OCI-LY1 (cell line): ENCODE results near the gene RALB.

Source experiments
- CTCF ChIP-seq: fragments of 200-600 bp; sonication (generic), shearing (Covaris generic); IDR thresholded peaks from 2 replicates; pipeline ENCODE4 v1.5.1; 2017; ENCODE audit warnings: mild to moderate bottlenecking, antibody characterized with exemption, low read length, moderate library complexity, mixed read lengths
- EZH2 ChIP-seq: fragments of 200-600 bp; sonication (generic), shearing (Covaris generic); IDR thresholded peaks from 2 replicates; pipeline ENCODE4 v1.8.0; 2017; ENCODE audit warnings: borderline replicate concordance, mixed run types, mild to moderate bottlenecking, antibody characterized with exemption, low read length, moderate library complexity, mixed read lengths

GRCh38 chr2:120305296-120305695 is 52.6 kb downstream of the RALB start:
- TF ChIP-seq CTCF (peak; percentile 31; the same call in 1 of the 2 replicates), EZH2 (no peak)
